HepG2 (cell line): ENCODE measurements around the gene SYTL2. TPM values are rescaled to one million over a fixed set of nuclear protein-coding genes. Genes with fewer than 3 reads are reported as not detected.
A peak's percentile ranks its signal among the peaks of the same experiment; 100 is the strongest.

Source experiments
- ATAC-seq: fragments of 200-7000 bp; cut with Tn5 transposase; 3 replicates; pipeline ENCODE4 v1.9.1; 2020; ENCODE audit warnings: mild to moderate bottlenecking, moderate library complexity
- BruUV-seq: library from RNA; stranded (reverse); fragments of 400-500 nt; replicated peaks from 2 replicates; lab custom pipeline; 2021; lab: Mats Ljungman, UMichigan
- CTCF ChIA-PET: fragments of 300-600 bp; formaldehyde crosslinking; extraction: SDS; loops from one replicate; lab custom pipeline; 2021; ENCODE audit warnings: low total read pairs, inconsistent platforms, low intra/inter-chr PET ratio; lab: Yijun Ruan, JAX
- POLR2A ChIA-PET: fragments of 350-600 bp; sonication (Branson Sonifier 250); formaldehyde crosslinking; loops from one replicate; lab custom pipeline; 2020; ENCODE audit warnings: antibody characterized with exemption, inconsistent platforms; lab: Yijun Ruan, JAX
- DNase-seq: peaks from one replicate; pipeline ENCODE4 v3.0.0-alpha.2; 2015; ENCODE audit warnings: low spot score
- FAIRE-seq: peaks from 3 replicates; lab custom pipeline; 2011; peaks lifted over from hg19 to GRCh38; lab: Jason Lieb, UNC
- H2AFZ ChIP-seq: one replicate; pipeline ENCODE4 v1.6.1; 2011; ENCODE audit warnings: low read length, inconsistent platforms
- H3K27ac ChIP-seq: fragments of 300-600 bp; 3 replicates; pipeline ENCODE4 v1.8.0; 2011; ENCODE audit warnings: mixed run types, mild to moderate bottlenecking, mixed read lengths, low read length, inconsistent platforms; ENCODE audit not compliant: insufficient read depth; ENCODE audit errors: extremely low read length
- H3K27me3 ChIP-seq, 2 experiments: fragments of 200-600 bp in 1 of 2; 2 replicates in 1 of 2; 3 replicates in 1 of 2; pipeline versions ENCODE4 v1.6.0 to v1.8.0; 2011; ENCODE audit warnings: low read length in 2 of 2, mild to moderate bottlenecking in 2 of 2, moderate library complexity in 2 of 2, inconsistent platforms in 1 of 2; ENCODE audit not compliant: insufficient read depth in 2 of 2, control insufficient read depth in 1 of 2
- H3K36me3 ChIP-seq, 2 experiments: fragments of 200-600 bp in 1 of 2; replicated peaks in 1 of 2; 2 replicates in 1 of 2; 3 replicates in 1 of 2; pipeline versions ENCODE4 v1.5.1 to v1.8.0; 2011; ENCODE audit warnings: low read length in 2 of 2, inconsistent platforms in 1 of 2; ENCODE audit not compliant: insufficient read depth in 2 of 2, control insufficient read depth in 1 of 2
- H3K4me1 ChIP-seq: 2 replicates; pipeline ENCODE4 v1.5.1; 2012; ENCODE audit warnings: low read length, inconsistent platforms; ENCODE audit not compliant: insufficient read depth
- H3K4me2 ChIP-seq: 2 replicates; pipeline ENCODE4 v1.6.0; 2011; ENCODE audit warnings: low read depth, low read length, inconsistent platforms
- H3K4me3 ChIP-seq, 3 experiments: fragments of 200-600 bp in 1 of 3; sonication (generic), shearing (Covaris generic) in 1 of 3; replicated peaks in 1 of 3; 2 replicates each; pipeline ENCODE4 v1.5.1; 2011 to 2016; ENCODE audit warnings: low read length in 3 of 3, inconsistent platforms in 2 of 3, low read depth in 2 of 3, mild to moderate bottlenecking in 2 of 3, control low read depth in 1 of 3, mixed read lengths in 1 of 3; ENCODE audit not compliant: insufficient read depth in 1 of 3
- H3K79me2 ChIP-seq: one replicate; pipeline ENCODE4 v1.6.1; 2011; ENCODE audit warnings: low read length, inconsistent platforms; ENCODE audit not compliant: insufficient read depth
- H3K9ac ChIP-seq: 2 replicates; pipeline ENCODE4 v1.6.0; 2011; ENCODE audit warnings: mild to moderate bottlenecking, low read depth, low read length, inconsistent platforms; ENCODE audit not compliant: insufficient read depth
- H3K9me3 ChIP-seq: 2 replicates; pipeline ENCODE4 v1.5.1; 2012; ENCODE audit warnings: mild to moderate bottlenecking, low read length
- H4K20me1 ChIP-seq: 2 replicates; pipeline ENCODE4 v1.6.0; 2011; ENCODE audit warnings: inconsistent platforms, mild to moderate bottlenecking, low read length, moderate library complexity; ENCODE audit not compliant: insufficient read depth
- HIVEP1 ChIP-seq: sonication (generic); formaldehyde crosslinking; IDR thresholded peaks from 2 replicates; pipeline ENCODE4 v1.4.0; 2020; ENCODE audit warnings: mild to moderate bottlenecking, missing genetic modification reagents
- SOX13 ChIP-seq, 3 experiments: fragments of 450-650 bp in 1 of 3; sonication (generic) in 1 of 3; formaldehyde crosslinking in 1 of 3; IDR thresholded peaks in 2 of 3; conservative IDR thresholded peaks in 1 of 3; 2 replicates each; pipeline versions ENCODE4 v1.5.0 to v1.6.1; 2016 to 2020; ENCODE audit warnings: antibody characterized with exemption in 1 of 3, mild to moderate bottlenecking in 1 of 3, missing compliant biosample characterization in 1 of 3, missing genetic modification reagents in 1 of 3, moderate library complexity in 1 of 3
- WGBS: methylation state at CpG from one replicate; pipeline ENCODE4 v1.1.6; 2017; ENCODE audit warnings: low lambda C conversion rate; 5-methylcytosine and 5-hydroxymethylcytosine counted together
- in situ Hi-C: cut with HindIII; loops from 2 replicates; pipeline ENCODE4 v1.10.0; 2017; ENCODE audit warnings: low pct_unique_long_range_greater_than_20kb; ENCODE audit not compliant: extremely low pct_ligation_motif_present
- intact Hi-C: fragments of 100-400 bp; cut with micrococcal nuclease; formaldehyde crosslinking; loops from one replicate; pipeline ENCODE4 v1.10.0; 2022; ENCODE audit not compliant: unreplicated experiment
- polyA plus RNA-seq, 8 experiments: library from polyadenylated mRNA; depleted of rRNA in 3 of 8; stranded (reverse) in 7 of 8; unstranded in 1 of 8; fragments of >200 nt; fragmentation: Illumina TruSeq in 4 of 8; extraction: Trizol in 4 of 8; gene quantifications; 2 replicates each; pipeline versions ENCODE4 v1.2.1 to v1.2.3, GENCODE V29; 2011 to 2016; ENCODE audit warnings: low read depth in 4 of 8, missing spikeins in 1 of 8, mixed read lengths in 1 of 8; ENCODE audit not compliant: insufficient read depth in 1 of 8
- total RNA-seq, 5 experiments: library from RNA; depleted of rRNA; stranded (reverse); fragments of >200 nt; fragmentation: Illumina TruSeq; extraction: Trizol; gene quantifications; 2 replicates each; pipeline ENCODE4 v1.2.3, GENCODE V29; 2016; ENCODE audit warnings: low read depth in 1 of 5
- TF ChIP-seq, protein P1 (sequence below): sonication (generic); formaldehyde crosslinking; IDR thresholded peaks from 2 replicates; pipeline ENCODE4 v1.5.0; 2020; ENCODE audit warnings: mild to moderate bottlenecking, missing genetic modification reagents
- TF ChIP-seq, protein P2 (sequence below): IDR thresholded peaks from 2 replicates; pipeline ENCODE4 v1.6.1; 2016; ENCODE audit warnings: mild to moderate bottlenecking
- TF ChIP-seq, protein P3 (sequence below): sonication (generic); formaldehyde crosslinking; IDR thresholded peaks from 2 replicates; pipeline ENCODE4 v1.5.1; 2020; ENCODE audit warnings: mild to moderate bottlenecking, moderate library complexity, missing genetic modification reagents
- TF ChIP-seq, protein P4 (sequence below): sonication (generic); formaldehyde crosslinking; conservative IDR thresholded peaks from 2 replicates; pipeline ENCODE4 v1.4.0; 2020; ENCODE audit warnings: missing genetic modification reagents
- TF ChIP-seq, protein P5 (sequence below): sonication (generic); formaldehyde crosslinking; IDR thresholded peaks from 2 replicates; pipeline ENCODE4 v1.4.0; 2020; ENCODE audit warnings: missing genetic modification reagents, borderline replicate concordance

The SYTL2 gene
- total and polyA plus RNA-seq, 2 of the 13 experiments (the other 11 are each of a cell fraction or from before 2014, with no cell fraction given) = 0.77 to 0.90 TPM

DNA sequence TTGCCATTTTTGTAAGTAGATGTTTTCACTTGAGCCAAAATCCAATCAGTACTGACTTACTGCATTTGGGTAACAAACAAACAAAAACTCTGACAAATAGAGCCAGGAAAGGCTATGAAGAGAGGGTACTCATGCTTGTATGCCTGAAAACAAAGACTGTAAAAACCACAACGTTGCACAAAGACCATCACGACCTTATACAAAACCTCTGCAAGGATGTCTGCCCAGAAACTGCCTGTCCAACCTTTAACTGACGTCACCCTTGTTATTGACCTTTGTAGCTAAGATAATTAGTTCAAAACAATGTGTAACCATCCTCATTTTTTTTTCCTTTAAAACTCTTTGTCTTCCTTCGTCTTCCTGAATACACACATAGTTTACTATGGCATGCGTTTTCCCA is 145.2 kb downstream of the SYTL2 start (continued):
- TF ChIP-seq, protein P1, sequence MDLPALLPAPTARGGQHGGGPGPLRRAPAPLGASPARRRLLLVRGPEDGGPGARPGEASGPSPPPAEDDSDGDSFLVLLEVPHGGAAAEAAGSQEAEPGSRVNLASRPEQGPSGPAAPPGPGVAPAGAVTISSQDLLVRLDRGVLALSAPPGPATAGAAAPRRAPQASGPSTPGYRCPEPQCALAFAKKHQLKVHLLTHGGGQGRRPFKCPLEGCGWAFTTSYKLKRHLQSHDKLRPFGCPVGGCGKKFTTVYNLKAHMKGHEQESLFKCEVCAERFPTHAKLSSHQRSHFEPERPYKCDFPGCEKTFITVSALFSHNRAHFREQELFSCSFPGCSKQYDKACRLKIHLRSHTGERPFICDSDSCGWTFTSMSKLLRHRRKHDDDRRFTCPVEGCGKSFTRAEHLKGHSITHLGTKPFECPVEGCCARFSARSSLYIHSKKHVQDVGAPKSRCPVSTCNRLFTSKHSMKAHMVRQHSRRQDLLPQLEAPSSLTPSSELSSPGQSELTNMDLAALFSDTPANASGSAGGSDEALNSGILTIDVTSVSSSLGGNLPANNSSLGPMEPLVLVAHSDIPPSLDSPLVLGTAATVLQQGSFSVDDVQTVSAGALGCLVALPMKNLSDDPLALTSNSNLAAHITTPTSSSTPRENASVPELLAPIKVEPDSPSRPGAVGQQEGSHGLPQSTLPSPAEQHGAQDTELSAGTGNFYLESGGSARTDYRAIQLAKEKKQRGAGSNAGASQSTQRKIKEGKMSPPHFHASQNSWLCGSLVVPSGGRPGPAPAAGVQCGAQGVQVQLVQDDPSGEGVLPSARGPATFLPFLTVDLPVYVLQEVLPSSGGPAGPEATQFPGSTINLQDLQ (CRISPR knock-in tag) = no peak
- TF ChIP-seq SOX13 (IDR thresholded peaks at IDR 0.05) (no peak), SOX13 (CRISPR knock-in tag; conservative IDR thresholded peaks at IDR 0.05 in 1 of 2, IDR thresholded peaks at IDR 0.05 in 1 of 2) (peak in 1 of 2 experiments; percentile 55; a peak in 2 of 4 replicates)
- TF ChIP-seq, protein P2, sequence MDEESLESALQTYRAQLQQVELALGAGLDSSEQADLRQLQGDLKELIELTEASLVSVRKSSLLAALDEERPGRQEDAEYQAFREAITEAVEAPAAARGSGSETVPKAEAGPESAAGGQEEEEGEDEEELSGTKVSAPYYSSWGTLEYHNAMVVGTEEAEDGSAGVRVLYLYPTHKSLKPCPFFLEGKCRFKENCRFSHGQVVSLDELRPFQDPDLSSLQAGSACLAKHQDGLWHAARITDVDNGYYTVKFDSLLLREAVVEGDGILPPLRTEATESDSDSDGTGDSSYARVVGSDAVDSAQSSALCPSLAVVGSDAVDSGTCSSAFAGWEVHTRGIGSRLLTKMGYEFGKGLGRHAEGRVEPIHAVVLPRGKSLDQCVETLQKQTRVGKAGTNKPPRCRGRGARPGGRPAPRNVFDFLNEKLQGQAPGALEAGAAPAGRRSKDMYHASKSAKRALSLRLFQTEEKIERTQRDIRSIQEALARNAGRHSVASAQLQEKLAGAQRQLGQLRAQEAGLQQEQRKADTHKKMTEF (CRISPR knock-in tag) = no peak

DNA sequence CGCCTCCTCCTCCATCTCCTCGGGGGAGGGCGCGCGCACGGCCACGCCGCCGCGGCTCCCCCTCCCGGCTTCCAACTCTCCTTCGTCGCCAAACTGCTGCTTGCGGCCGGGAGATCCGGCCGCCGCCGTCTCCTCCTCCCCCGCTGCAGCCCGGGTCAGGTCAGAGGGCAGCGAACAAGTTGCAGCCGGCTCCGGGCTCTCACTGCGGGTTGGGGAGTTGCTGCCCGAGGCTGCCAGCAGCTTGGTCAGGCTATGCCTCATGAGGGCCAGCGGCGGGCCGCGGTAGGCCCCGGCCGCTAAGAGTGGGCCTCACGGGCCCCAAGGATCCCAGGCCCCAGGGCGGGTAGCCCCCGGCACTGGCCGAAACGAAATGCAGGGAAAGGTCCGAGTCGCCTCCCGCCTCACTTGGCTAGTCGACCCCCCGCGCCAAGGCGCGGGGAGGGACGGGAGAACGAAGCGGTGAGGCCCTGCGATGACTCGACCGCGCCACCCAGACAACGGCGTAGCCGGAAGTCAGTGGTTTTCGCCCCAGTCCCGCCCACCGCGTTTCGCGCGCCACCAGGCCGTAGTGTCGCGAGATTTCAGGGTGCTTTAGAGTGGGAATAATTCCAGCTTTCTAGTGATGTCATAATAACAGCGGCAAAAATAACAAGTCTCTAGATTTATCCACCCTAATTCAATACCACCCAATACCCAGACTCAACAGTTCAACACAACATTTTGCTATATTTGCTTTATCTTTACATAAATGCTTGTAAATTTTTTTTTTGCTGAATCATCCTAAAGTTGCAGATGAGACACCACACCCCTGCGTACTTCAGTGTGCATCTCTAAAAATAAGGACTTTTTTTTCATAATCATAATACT is 146.1 kb downstream of the SYTL2 start, which contains the start of gene CREBZF:
CREBZF (minus strand) TSS at position 515 of the 867 bp plus-strand sequence; CDS start at position 261, 254 bp downstream.
- in situ Hi-C loops (no loop called here), intact Hi-C loops (loop anchor here (1.0 to 2.0 kb wide), 3 partner anchors 16 to 70 kb away; partner anchors contain the start of gene TMEM126B)
- FAIRE-seq (peak; percentile 75), DNase-seq (peak; percentile 85), ATAC-seq (peak; percentile 94)
- TSS peak; percentile 48 for BruUV-seq
- H3K36me3 ChIP-seq = no peaks in the 10 kb centered on the region
- WGBS = under 1% methylated on average over 48 of the region's 67 CpGs
- H3K4me2 ChIP-seq = peak within 1 kb of the TSS; percentile 88
- no peaks in the 10 kb centered on the region for H3K9me3 ChIP-seq
- peak within 1 kb of the TSS; percentile 98 for H3K27ac ChIP-seq
- peaks cover 40% of the 10 kb centered on the region for H3K4me1 ChIP-seq
- H3K27me3 ChIP-seq = no peaks in the 10 kb centered on the region; a peak in 1 of 5 replicates
- H3K9ac ChIP-seq = peak within 1 kb of the TSS; percentile 98
- peak within 1 kb of the TSS; percentile 72 to 95 (median 86) for H3K4me3 ChIP-seq
- H2AFZ ChIP-seq = peak within 1 kb of the TSS; percentile 94
- H4K20me1 ChIP-seq = peaks cover 29% of the 10 kb centered on the region
- peaks cover 46% of the 10 kb centered on the region for H3K79me2 ChIP-seq
- POLR2A ChIA-PET = interaction anchor here (0.8 to 10.0 kb wide), 9 partner anchors 10 to 38 kb away, joined by 3 to 112 read pairs (median 4); partner anchors contain the start of genes DLG2, TMEM126A and TMEM126B
- CTCF ChIA-PET = no interaction called here
- TF ChIP-seq, protein P3, sequence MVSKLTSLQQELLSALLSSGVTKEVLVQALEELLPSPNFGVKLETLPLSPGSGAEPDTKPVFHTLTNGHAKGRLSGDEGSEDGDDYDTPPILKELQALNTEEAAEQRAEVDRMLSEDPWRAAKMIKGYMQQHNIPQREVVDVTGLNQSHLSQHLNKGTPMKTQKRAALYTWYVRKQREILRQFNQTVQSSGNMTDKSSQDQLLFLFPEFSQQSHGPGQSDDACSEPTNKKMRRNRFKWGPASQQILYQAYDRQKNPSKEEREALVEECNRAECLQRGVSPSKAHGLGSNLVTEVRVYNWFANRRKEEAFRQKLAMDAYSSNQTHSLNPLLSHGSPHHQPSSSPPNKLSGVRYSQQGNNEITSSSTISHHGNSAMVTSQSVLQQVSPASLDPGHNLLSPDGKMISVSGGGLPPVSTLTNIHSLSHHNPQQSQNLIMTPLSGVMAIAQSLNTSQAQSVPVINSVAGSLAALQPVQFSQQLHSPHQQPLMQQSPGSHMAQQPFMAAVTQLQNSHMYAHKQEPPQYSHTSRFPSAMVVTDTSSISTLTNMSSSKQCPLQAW = peak; percentile 89
- no peak; the same call in 1 of the 2 replicates for TF ChIP-seq HIVEP1 (CRISPR knock-in tag)
- TF ChIP-seq, protein P4, sequence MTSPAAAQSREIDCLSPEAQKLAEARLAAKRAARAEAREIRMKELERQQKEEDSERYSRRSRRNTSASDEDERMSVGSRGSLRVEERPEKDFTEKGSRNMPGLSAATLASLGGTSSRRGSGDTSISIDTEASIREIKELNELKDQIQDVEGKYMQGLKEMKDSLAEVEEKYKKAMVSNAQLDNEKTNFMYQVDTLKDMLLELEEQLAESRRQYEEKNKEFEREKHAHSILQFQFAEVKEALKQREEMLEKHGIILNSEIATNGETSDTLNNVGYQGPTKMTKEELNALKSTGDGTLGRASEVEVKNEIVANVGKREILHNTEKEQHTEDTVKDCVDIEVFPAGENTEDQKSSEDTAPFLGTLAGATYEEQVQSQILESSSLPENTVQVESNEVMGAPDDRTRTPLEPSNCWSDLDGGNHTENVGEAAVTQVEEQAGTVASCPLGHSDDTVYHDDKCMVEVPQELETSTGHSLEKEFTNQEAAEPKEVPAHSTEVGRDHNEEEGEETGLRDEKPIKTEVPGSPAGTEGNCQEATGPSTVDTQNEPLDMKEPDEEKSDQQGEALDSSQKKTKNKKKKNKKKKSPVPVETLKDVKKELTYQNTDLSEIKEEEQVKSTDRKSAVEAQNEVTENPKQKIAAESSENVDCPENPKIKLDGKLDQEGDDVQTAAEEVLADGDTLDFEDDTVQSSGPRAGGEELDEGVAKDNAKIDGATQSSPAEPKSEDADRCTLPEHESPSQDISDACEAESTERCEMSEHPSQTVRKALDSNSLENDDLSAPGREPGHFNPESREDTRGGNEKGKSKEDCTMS = no peak
- TF ChIP-seq, protein P5, sequence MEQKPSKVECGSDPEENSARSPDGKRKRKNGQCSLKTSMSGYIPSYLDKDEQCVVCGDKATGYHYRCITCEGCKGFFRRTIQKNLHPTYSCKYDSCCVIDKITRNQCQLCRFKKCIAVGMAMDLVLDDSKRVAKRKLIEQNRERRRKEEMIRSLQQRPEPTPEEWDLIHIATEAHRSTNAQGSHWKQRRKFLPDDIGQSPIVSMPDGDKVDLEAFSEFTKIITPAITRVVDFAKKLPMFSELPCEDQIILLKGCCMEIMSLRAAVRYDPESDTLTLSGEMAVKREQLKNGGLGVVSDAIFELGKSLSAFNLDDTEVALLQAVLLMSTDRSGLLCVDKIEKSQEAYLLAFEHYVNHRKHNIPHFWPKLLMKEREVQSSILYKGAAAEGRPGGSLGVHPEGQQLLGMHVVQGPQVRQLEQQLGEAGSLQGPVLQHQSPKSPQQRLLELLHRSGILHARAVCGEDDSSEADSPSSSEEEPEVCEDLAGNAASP (CRISPR knock-in tag) = no peak
